ENCODE results near the gene HDAC11. TPM values are rescaled to one million over a fixed set of nuclear protein-coding genes. Genes with fewer than 3 reads are reported as not detected.

Gene HDAC11
- total and polyA plus RNA-seq, 4 donors: 12.3 to 17.3 (median 15.0) TPM

DNA sequence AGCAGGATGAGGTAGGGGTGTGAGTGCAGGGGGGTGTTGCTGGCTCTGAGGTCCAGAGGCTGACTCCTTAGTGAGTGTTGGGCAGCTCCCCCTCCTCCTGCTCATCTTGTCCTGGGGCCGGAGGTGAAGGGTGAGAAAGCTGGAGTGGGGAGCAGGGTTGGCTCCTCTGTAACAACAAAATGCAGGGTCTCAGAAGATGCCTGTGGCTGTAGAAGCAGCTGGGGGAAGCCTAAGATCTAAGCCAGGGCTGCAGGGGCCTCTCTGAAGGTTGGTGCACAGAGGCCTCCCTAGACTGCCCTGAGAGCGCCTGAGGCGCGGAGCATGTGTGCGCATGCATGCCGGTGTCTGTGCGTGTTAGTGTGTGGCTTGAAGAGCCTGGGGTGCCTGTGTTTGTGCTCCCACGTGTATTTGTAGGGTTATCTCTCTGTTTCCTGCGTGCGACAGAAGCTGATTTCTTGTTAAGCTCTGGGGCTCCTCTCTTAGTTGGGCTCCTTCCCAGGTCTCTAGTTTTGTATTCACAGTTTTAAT, 5.3 kb upstream of the HDAC11 start:
- 84 to 87% methylated on average over 10 of the region's 10 CpGs for WGBS, 2 donors
- TF ChIP-seq, protein P1, sequence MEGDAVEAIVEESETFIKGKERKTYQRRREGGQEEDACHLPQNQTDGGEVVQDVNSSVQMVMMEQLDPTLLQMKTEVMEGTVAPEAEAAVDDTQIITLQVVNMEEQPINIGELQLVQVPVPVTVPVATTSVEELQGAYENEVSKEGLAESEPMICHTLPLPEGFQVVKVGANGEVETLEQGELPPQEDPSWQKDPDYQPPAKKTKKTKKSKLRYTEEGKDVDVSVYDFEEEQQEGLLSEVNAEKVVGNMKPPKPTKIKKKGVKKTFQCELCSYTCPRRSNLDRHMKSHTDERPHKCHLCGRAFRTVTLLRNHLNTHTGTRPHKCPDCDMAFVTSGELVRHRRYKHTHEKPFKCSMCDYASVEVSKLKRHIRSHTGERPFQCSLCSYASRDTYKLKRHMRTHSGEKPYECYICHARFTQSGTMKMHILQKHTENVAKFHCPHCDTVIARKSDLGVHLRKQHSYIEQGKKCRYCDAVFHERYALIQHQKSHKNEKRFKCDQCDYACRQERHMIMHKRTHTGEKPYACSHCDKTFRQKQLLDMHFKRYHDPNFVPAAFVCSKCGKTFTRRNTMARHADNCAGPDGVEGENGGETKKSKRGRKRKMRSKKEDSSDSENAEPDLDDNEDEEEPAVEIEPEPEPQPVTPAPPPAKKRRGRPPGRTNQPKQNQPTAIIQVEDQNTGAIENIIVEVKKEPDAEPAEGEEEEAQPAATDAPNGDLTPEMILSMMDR (IDR thresholded peaks at IDR 0.05; ENCODE audit: control extremely low read depth, extremely low read depth): no peak

DNA sequence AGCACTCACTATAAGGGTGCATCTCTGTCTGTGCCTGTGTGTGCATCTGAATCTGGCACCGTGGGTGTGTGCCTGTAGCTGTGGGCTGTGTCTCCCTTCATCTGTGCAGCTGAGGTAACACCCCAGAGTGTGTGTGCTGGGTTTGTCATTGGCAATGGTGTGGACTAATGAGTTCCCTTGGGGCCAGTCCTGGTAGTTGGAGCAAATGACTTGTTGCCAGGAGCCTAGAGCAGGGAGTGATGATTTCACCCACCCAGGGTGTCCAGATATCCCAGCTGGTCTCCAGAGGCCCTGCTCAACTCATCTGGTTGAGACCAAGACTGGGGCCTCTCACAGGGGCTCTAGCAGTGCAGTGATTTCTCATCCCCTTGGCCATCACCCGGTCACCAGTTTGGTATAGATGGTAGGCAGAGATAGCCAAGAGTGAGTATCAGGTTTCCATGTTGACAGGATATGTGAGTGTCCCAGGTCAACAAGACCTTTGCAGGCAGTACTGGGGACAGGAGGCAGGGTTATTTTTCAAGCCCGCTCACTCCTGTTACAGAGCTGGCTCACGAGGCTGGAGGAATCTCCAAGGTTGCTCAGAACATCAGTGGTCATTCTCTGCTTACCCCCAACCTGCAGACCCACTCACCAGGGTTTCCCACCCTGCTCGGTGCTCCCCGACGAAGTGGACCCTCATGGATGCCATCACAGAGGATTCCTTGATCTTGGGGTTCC, 4.1 kb upstream of the HDAC11 start:
- H3K36me3 ChIP-seq (ENCODE audit: control insufficient read depth in 4 of 4, insufficient read depth in 4 of 4, low read length in 4 of 4): no peaks in the 10 kb centered on the region
- TF ChIP-seq, protein P1 (IDR thresholded peaks at IDR 0.05; ENCODE audit: control extremely low read depth, extremely low read depth): no peak
- WGBS, 2 donors: 50 to 75% methylated on average over 7 of the region's 7 CpGs
- peaks cover 0 to 2% (median 0%) of the 10 kb centered on the region in 4 donors for H3K9me3 ChIP-seq (ENCODE audit: control insufficient read depth in 4 of 4, insufficient read depth in 3 of 4, low read length in 3 of 4)
- H3K4me3 ChIP-seq: no peak overlapping the region
- H3K4me1 ChIP-seq (ENCODE audit: control insufficient read depth in 5 of 5, insufficient read depth in 5 of 5, low read length in 5 of 5): peaks cover 0 to 11% (median 0%) of the 10 kb centered on the region in 5 donors
- no peak overlapping the region for H3K9ac ChIP-seq (ENCODE audit: insufficient read depth in 1 of 2, low read length in 2 of 2)
- H3K27me3 ChIP-seq (ENCODE audit: control insufficient read depth in 3 of 3, insufficient read depth in 3 of 3, low read length in 2 of 3): no peaks in the 10 kb centered on the region
- DNase-seq (no peak), ATAC-seq (ENCODE audit: insufficient read depth, low FRiP score) (no peak)
- H3K27ac ChIP-seq (ENCODE audit: low read depth in 1 of 2, low read length in 1 of 2): no peak overlapping the region

More for the DNA sequence above, 5.3 kb upstream of the HDAC11 start:
- no peak overlapping the region for H3K27ac ChIP-seq (ENCODE audit: low read depth in 1 of 2, low read length in 1 of 2)
- no peak overlapping the region for H3K4me3 ChIP-seq
- H3K27me3 ChIP-seq (ENCODE audit: control insufficient read depth in 3 of 3, insufficient read depth in 3 of 3, low read length in 2 of 3): no peaks in the 10 kb centered on the region
- H3K36me3 ChIP-seq (ENCODE audit: control insufficient read depth in 4 of 4, insufficient read depth in 4 of 4, low read length in 4 of 4): no peaks in the 10 kb centered on the region
- H3K9ac ChIP-seq (ENCODE audit: insufficient read depth in 1 of 2, low read length in 2 of 2): no peak overlapping the region
- peaks cover 0 to 5% (median 0%) of the 10 kb centered on the region in 5 donors for H3K4me1 ChIP-seq (ENCODE audit: control insufficient read depth in 5 of 5, insufficient read depth in 5 of 5, low read length in 5 of 5)
- DNase-seq (no peak), ATAC-seq (ENCODE audit: insufficient read depth, low FRiP score) (no peak)
- peaks cover 0 to 2% (median 0%) of the 10 kb centered on the region in 4 donors for H3K9me3 ChIP-seq (ENCODE audit: control insufficient read depth in 4 of 4, insufficient read depth in 3 of 4, low read length in 3 of 4)

DNA sequence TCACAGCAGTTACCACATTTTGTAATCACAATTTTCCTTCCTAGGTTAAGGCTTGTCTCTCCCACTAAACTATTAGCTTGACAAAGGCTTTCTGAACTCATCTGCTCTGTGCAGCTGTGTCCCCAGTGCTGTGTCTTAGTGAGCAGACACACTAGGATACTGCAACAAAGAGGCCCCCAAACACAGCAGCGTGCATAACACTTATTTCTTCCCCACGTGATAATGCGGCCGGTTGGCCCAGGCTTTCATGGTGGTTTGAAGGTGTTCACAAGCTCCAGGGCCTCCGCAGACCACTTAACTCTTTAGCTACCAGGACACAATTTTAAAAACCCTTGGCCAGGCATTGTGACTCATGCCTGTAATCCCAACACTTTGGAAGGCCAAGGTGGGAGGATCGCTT, 2.2 kb upstream of the HDAC11 start:
- 75 to 84% methylated on average over 6 of the region's 6 CpGs for WGBS, 2 donors

More for the DNA sequence above, 2.2 kb upstream of the HDAC11 start:
- no peaks in the 10 kb centered on the region for H3K36me3 ChIP-seq (ENCODE audit: control insufficient read depth in 4 of 4, insufficient read depth in 4 of 4, low read length in 4 of 4)
- no peak overlapping the region for H3K27ac ChIP-seq (ENCODE audit: low read depth in 1 of 2, low read length in 1 of 2)
- H3K4me3 ChIP-seq: no peak overlapping the region
- H3K4me1 ChIP-seq (ENCODE audit: control insufficient read depth in 5 of 5, insufficient read depth in 5 of 5, low read length in 5 of 5): peaks cover 0 to 13% (median 0%) of the 10 kb centered on the region in 5 donors
- no peak overlapping the region for H3K9ac ChIP-seq (ENCODE audit: insufficient read depth in 1 of 2, low read length in 2 of 2)
- TF ChIP-seq, protein P1 (IDR thresholded peaks at IDR 0.05; ENCODE audit: control extremely low read depth, extremely low read depth): no peak
- peaks cover 0 to 2% (median 0%) of the 10 kb centered on the region in 4 donors for H3K9me3 ChIP-seq (ENCODE audit: control insufficient read depth in 4 of 4, insufficient read depth in 3 of 4, low read length in 3 of 4)
- H3K27me3 ChIP-seq (ENCODE audit: control insufficient read depth in 3 of 3, insufficient read depth in 3 of 3, low read length in 2 of 3): no peaks in the 10 kb centered on the region
- ATAC-seq (ENCODE audit: insufficient read depth, low FRiP score): no peak
- DNase-seq: no peak

All from lung (tissue), 12 donors.